Activated CD8-positive, alpha-beta T cell treated with anti-CD3 and anti-CD28 coated beads, Interleukin-2, amount 10 ng/mL, durations not matched to agents 7 days and 5 days (primary cell): ENCODE measurements around the gene POLE3. TPM values are rescaled to one million over a fixed set of nuclear protein-coding genes. Genes with fewer than 3 reads are reported as not detected.
"Not testable (repeated sequence)": the region's sequence is repeated elsewhere in the genome, so short reads cannot be mapped to it uniquely, and the experiment has no call there.

Experiments
- ATAC-seq: fragments of 150-1000 bp; cut with Tn5 transposase; one replicate; pipeline ENCODE4 v1.10.0; 2021; ENCODE audit warnings: moderate library complexity
- CTCF ChIA-PET: fragments of 350-600 bp; sonication (Branson Sonifier 250); formaldehyde crosslinking; loops from one replicate; lab custom pipeline; 2021; ENCODE audit warnings: antibody characterized with exemption; lab: Charles Lee
- POLR2A ChIA-PET: fragments of 350-600 bp; sonication (Branson Sonifier 250); formaldehyde crosslinking; loops from one replicate; lab custom pipeline; 2021; ENCODE audit warnings: antibody characterized with exemption; lab: Charles Lee
- DNase-seq: peaks from one replicate; pipeline ENCODE4 v3.0.0-alpha.2; 2020
- H3K27ac Mint-ChIP-seq: one replicate; pipeline ENCODE4 v1.8.0; 2021; ENCODE audit warnings: mild to moderate bottlenecking, mixed read lengths
- H3K27me3 Mint-ChIP-seq: one replicate; pipeline ENCODE4 v1.8.0; 2021; ENCODE audit warnings: low read depth, mixed read lengths
- H3K36me3 Mint-ChIP-seq: one replicate; pipeline ENCODE4 v1.8.0; 2021; ENCODE audit warnings: low read depth, mixed read lengths
- H3K4me1 Mint-ChIP-seq: one replicate; pipeline ENCODE4 v1.8.0; 2021; ENCODE audit warnings: low read depth, mixed read lengths
- H3K4me3 Mint-ChIP-seq: one replicate; pipeline ENCODE4 v1.8.0; 2021; ENCODE audit warnings: mild to moderate bottlenecking, mixed read lengths
- H3K9me3 Mint-ChIP-seq: one replicate; pipeline ENCODE4 v1.8.0; 2022; ENCODE audit warnings: mixed read lengths; ENCODE audit not compliant: insufficient read depth
- total RNA-seq, 2 experiments: library from RNA; stranded (reverse); gene quantifications; one replicate each; pipeline ENCODE4 v1.2.3, GENCODE V29; 2021

The POLE3 gene
- total RNA-seq, 2 experiments from 2014 or later = 78.9 to 81.7 TPM

- Mint-ChIP-seq H3K9me3 (no peaks in the 10 kb centered on the region), H3K27me3 (peaks cover 13% of the 10 kb centered on the region)
- CTCF ChIA-PET = interaction anchor here (0.6 to 1.4 kb wide), 3 partner anchors 118 to 230 kb away, joined by 3 read pairs; no protein-coding TSS in a partner anchor
Observed at GRCh38 chr9:113428062-113428615, 17.7 kb upstream of the POLE3 start.

GRCh38 chr9:113427629-113428028 is 17.2 kb upstream of the POLE3 start:
- Mint-ChIP-seq H3K9me3 (no peaks in the 10 kb centered on the region), H3K27me3 (peaks cover 8% of the 10 kb centered on the region), H3K4me3 (no peak overlapping the region), H3K4me1 (no peaks in the 10 kb centered on the region), H3K36me3 (no peaks in the 10 kb centered on the region), H3K27ac (no peak overlapping the region)
- ChIA-PET CTCF (interaction anchor here (0.6 to 1.4 kb wide), 3 partner anchors 117 to 230 kb away, joined by 3 read pairs; no protein-coding TSS in a partner anchor), POLR2A (no interaction called here)
- DNase-seq (no peak), ATAC-seq (no peak)

More at GRCh38 chr9:113428062-113428615, 17.7 kb upstream of the POLE3 start:
- no peaks in the 10 kb centered on the region for H3K36me3 Mint-ChIP-seq
- no peaks in the 10 kb centered on the region for H3K4me1 Mint-ChIP-seq
- H3K27ac Mint-ChIP-seq = no peak overlapping the region
- POLR2A ChIA-PET = no interaction called here
- ATAC-seq (no peak), DNase-seq (no peak)
- no peak overlapping the region for H3K4me3 Mint-ChIP-seq

- Mint-ChIP-seq H3K4me3 (no peak overlapping the region), H3K36me3 (no peaks in the 10 kb centered on the region), H3K4me1 (no peaks in the 10 kb centered on the region), H3K9me3 (no peaks in the 10 kb centered on the region), H3K27ac (no peak overlapping the region), H3K27me3 (peaks cover 8% of the 10 kb centered on the region)
- ATAC-seq (no peak), DNase-seq (no peak)
- ChIA-PET POLR2A (interaction anchor here (0.6 kb wide), 1 partner anchor 39 kb away, joined by 3 read pairs; no protein-coding TSS in a partner anchor), CTCF (interaction anchor here (0.6 to 1.2 kb wide), 3 partner anchors 19 to 228 kb away, joined by 3 to 4 read pairs (median 3); no protein-coding TSS in a partner anchor)
Observed at GRCh38 chr9:113426701-113427100, 16.2 kb upstream of the POLE3 start.

GRCh38 chr9:113425072-113425471 is 14.6 kb upstream of the POLE3 start:
- Mint-ChIP-seq H3K9me3 (no peaks in the 10 kb centered on the region), H3K4me1 (no peaks in the 10 kb centered on the region), H3K27ac (no peak overlapping the region), H3K36me3 (no peaks in the 10 kb centered on the region), H3K27me3 (peaks cover 6% of the 10 kb centered on the region), H3K4me3 (no peak overlapping the region)
- POLR2A ChIA-PET = interaction anchor here (0.6 kb wide), 1 partner anchor 46 kb away, joined by 3 read pairs; no protein-coding TSS in a partner anchor
- CTCF ChIA-PET = no interaction called here
- DNase-seq = no peak
- ATAC-seq = no peak

GRCh38 chr9:113421726-113422125 is 11.3 kb upstream of the POLE3 start:
- DNase-seq (no peak), ATAC-seq (no peak)
- peaks cover 6% of the 10 kb centered on the region for H3K27me3 Mint-ChIP-seq
- ChIA-PET CTCF (interaction anchor here (0.7 kb wide), 1 partner anchor 516 kb away, joined by 3 read pairs; no protein-coding TSS in a partner anchor), POLR2A (no interaction called here)
- H3K36me3 Mint-ChIP-seq = no peaks in the 10 kb centered on the region
- H3K4me1 Mint-ChIP-seq = no peaks in the 10 kb centered on the region
- H3K9me3 Mint-ChIP-seq = no peaks in the 10 kb centered on the region
- H3K4me3 Mint-ChIP-seq = no peak overlapping the region
- no peak overlapping the region for H3K27ac Mint-ChIP-seq

- no peak overlapping the region for H3K4me3 Mint-ChIP-seq
- no peaks in the 10 kb centered on the region for H3K9me3 Mint-ChIP-seq
- no peak for ATAC-seq
- H3K4me1 Mint-ChIP-seq = no peaks in the 10 kb centered on the region
- ChIA-PET CTCF (interaction anchor here (1.0 kb wide), 1 partner anchor 237 kb away, joined by 4 read pairs; no protein-coding TSS in a partner anchor), POLR2A (no interaction called here)
- no peaks in the 10 kb centered on the region for H3K36me3 Mint-ChIP-seq
- H3K27ac Mint-ChIP-seq = no peak overlapping the region
- H3K27me3 Mint-ChIP-seq = peaks cover 4% of the 10 kb centered on the region
- DNase-seq = no peak
Observed at GRCh38 chr9:113417370-113417769, 6.9 kb upstream of the POLE3 start.

- Mint-ChIP-seq H3K4me3 (no peak overlapping the region), H3K27ac (no peak overlapping the region), H3K27me3 (peaks cover 2% of the 10 kb centered on the region), H3K36me3 (no peaks in the 10 kb centered on the region), H3K9me3 (no peaks in the 10 kb centered on the region), H3K4me1 (peaks cover 5% of the 10 kb centered on the region)
- CTCF ChIA-PET = interaction anchor here (1.0 kb wide), 1 partner anchor 239 kb away, joined by 4 read pairs; no protein-coding TSS in a partner anchor
- POLR2A ChIA-PET = no interaction called here
- no peak for ATAC-seq
- DNase-seq = no peak
Observed at GRCh38 chr9:113416149-113416721, 5.8 kb upstream of the POLE3 start.

GRCh38 chr9:113409883-113410206 is 630 bp downstream of the POLE3 start:
- DNase-seq = no peak
- POLR2A ChIA-PET = interaction anchor here (0.6 to 2.0 kb wide), 19 partner anchors 9 to 994 kb away, joined by 3 to 25 read pairs (median 3); partner anchors contain the start of genes ALAD, CDC26, FKBP15 and HDHD3
- H3K4me1 Mint-ChIP-seq = peaks cover 35% of the 10 kb centered on the region

GRCh38 chr9:113409481-113409880 is 994 bp downstream of the POLE3 start:
- Mint-ChIP-seq H3K36me3 (peaks cover 28% of the 10 kb centered on the region), H3K9me3 (no peaks in the 10 kb centered on the region), H3K27ac (peak overlapping the region; percentile 100), H3K4me1 (peaks cover 35% of the 10 kb centered on the region), H3K4me3 (peak overlapping the region; percentile 88), H3K27me3 (no peaks in the 10 kb centered on the region)
- no peak for ATAC-seq
- ChIA-PET CTCF (interaction anchor here (1.0 to 10.7 kb wide), 12 partner anchors 8 to 273 kb away, joined by 3 to 105 read pairs (median 5); partner anchors contain the start of genes ALAD, CDC26, FKBP15 and PRPF4), POLR2A (interaction anchor here (0.6 to 2.0 kb wide), 13 partner anchors 9 to 189 kb away, joined by 3 to 25 read pairs (median 5); partner anchors contain the start of genes ALAD, CDC26, FKBP15 and HDHD3)
- DNase-seq = no peak

More at GRCh38 chr9:113409883-113410206, 630 bp downstream of the POLE3 start:
- H3K36me3 Mint-ChIP-seq = peaks cover 27% of the 10 kb centered on the region
- CTCF ChIA-PET = interaction anchor here (0.7 to 10.7 kb wide), 17 partner anchors 8 to 273 kb away, joined by 3 to 105 read pairs (median 4); partner anchors contain the start of genes ALAD, CDC26, FKBP15 and PRPF4
- H3K4me3 Mint-ChIP-seq = peak overlapping the region; percentile 88
- H3K27me3 Mint-ChIP-seq = no peaks in the 10 kb centered on the region
- peak; percentile 32 for ATAC-seq
- H3K9me3 Mint-ChIP-seq = no peaks in the 10 kb centered on the region
- H3K27ac Mint-ChIP-seq = peak overlapping the region; percentile 100

- ATAC-seq, H3K9me3 Mint-ChIP-seq, POLR2A ChIA-PET, H3K4me3 Mint-ChIP-seq, H3K27me3 Mint-ChIP-seq: not testable (repeated sequence)
- CTCF ChIA-PET = interaction anchor here (0.7 to 10.7 kb wide), 9 partner anchors 19 to 250 kb away, joined by 3 to 105 read pairs (median 6); partner anchors contain the start of genes CDC26, PRPF4 and WDR31
- DNase-seq = peak; percentile 74
- peak overlapping the region; percentile 53 for H3K27ac Mint-ChIP-seq
- H3K4me1 Mint-ChIP-seq = peaks cover 35% of the 10 kb centered on the region
- H3K36me3 Mint-ChIP-seq = peaks cover 28% of the 10 kb centered on the region
Observed at GRCh38 chr9:113406873-113407511, 3.5 kb downstream of the POLE3 start.

GRCh38 chr9:113406353-113406752 is 4.1 kb downstream of the POLE3 start:
- H3K9me3 Mint-ChIP-seq, POLR2A ChIA-PET, H3K4me3 Mint-ChIP-seq, H3K27me3 Mint-ChIP-seq, H3K27ac Mint-ChIP-seq, ATAC-seq, DNase-seq: not testable (repeated sequence)
- H3K4me1 Mint-ChIP-seq = peaks cover 37% of the 10 kb centered on the region
- CTCF ChIA-PET = interaction anchor here (0.9 to 10.7 kb wide), 6 partner anchors 40 to 250 kb away, joined by 3 to 105 read pairs (median 5); partner anchors contain the start of genes CDC26, PRPF4 and WDR31
- peaks cover 28% of the 10 kb centered on the region for H3K36me3 Mint-ChIP-seq
